A549 treated with RU486 at 1 μM for 4 hours (cell line): ENCODE results near the gene RRP9. TPM values are rescaled to one million over a fixed set of nuclear protein-coding genes. Genes with fewer than 3 reads are reported as not detected.

ENCODE experiments used
- total RNA-seq: library from RNA; stranded (reverse); fragments of 200-300 nt; extraction: Qiagen RNA extraction; gene quantifications from 5 replicates; pipeline ENCODE4 v1.2.3, GENCODE V29; 2022; ENCODE audit warnings: low read depth

The RRP9 gene
- 36.4 to 52.7 TPM (median 48.3 TPM) in 5 replicates for total RNA-seq

GRCh38 chr3:51941798-51942602 is at the start of gene RRP9, which contains the start of gene PARP3:
RRP9 (minus strand) TSS chr3:51941904; CDS start chr3:51941867, 37 bp downstream.
PARP3 (plus strand) TSS chr3:51942363; CDS start chr3:51943356, 993 bp downstream.

GRCh38 chr3:51982838-51983577 is 41.3 kb upstream of the RRP9 start, which contains the start of gene ACY1:
ACY1 (plus strand) TSS chr3:51983535; CDS start chr3:51984065, 530 bp downstream.

GRCh38 chr3:51974963-51975851 is 33.5 kb upstream of the RRP9 start, which contains the start of gene ABHD14A:
ABHD14A (plus strand) TSS chr3:51975064; CDS start chr3:51975136, 72 bp downstream.

GRCh38 chr3:51967384-51968169 is 25.9 kb upstream of the RRP9 start, which contains the start of gene PCBP4:
PCBP4 (minus strand) TSS chr3:51967454; CDS start chr3:51961240, 6,214 bp downstream.

GRCh38 chr3:51955175-51955892 is 13.6 kb upstream of the RRP9 start, which contains the start of gene GPR62:
GPR62 (plus strand) TSS chr3:51955381; CDS start chr3:51955653, 272 bp downstream.

Other genes starting within 250 kb of the RRP9 start
- gene GRM2, start 234.8 kb downstream of the RRP9 start, total RNA-seq, result 0.03 to 0.05 TPM in 2 of 5 replicates, not detected in the others
- gene IQCF6, start 162.7 kb downstream of the RRP9 start, total RNA-seq, result not detected in 5 replicates
- not detected in 5 replicates for gene IQCF2, start 80.3 kb downstream of the RRP9 start, total RNA-seq
- not detected in 5 replicates for gene IQCF5, start 66.3 kb downstream of the RRP9 start, total RNA-seq
- not detected in 5 replicates for gene IQCF1, start 38.6 kb downstream of the RRP9 start, total RNA-seq
- gene PARP3, start 459 bp upstream of the RRP9 start, total RNA-seq, result 8.5 to 10.2 TPM (median 9.8 TPM) in 5 replicates
- gene GPR62, start 13.5 kb upstream of the RRP9 start, total RNA-seq, result not detected in 5 replicates
- 9.7 to 14.6 TPM (median 12.6 TPM) in 5 replicates for gene PCBP4, start 25.6 kb upstream of the RRP9 start, total RNA-seq
- gene ABHD14B, start 32.1 kb upstream of the RRP9 start, total RNA-seq, result 22.8 to 35.9 TPM (median 30.6 TPM) in 5 replicates
- 12.1 to 17.2 TPM (median 16.4 TPM) in 5 replicates for gene ABHD14A, start 33.2 kb upstream of the RRP9 start, total RNA-seq
- gene ACY1, start 41.6 kb upstream of the RRP9 start, total RNA-seq, result 19.4 to 26.7 TPM (median 23.6 TPM) in 5 replicates
- gene RPL29, start 54.0 kb upstream of the RRP9 start, total RNA-seq, result 1,331 to 1,486 TPM (median 1,343 TPM) in 5 replicates
- gene DUSP7, start 114.7 kb upstream of the RRP9 start, total RNA-seq, result 14.0 to 17.9 TPM (median 15.9 TPM) in 5 replicates
- gene POC1A, start 212.5 kb upstream of the RRP9 start, total RNA-seq, result 15.2 to 19.4 TPM (median 18.7 TPM) in 5 replicates